NCI-H510A (cell line): ENCODE measurements around the gene MED13L.
"Not testable (repeated sequence)": the region's sequence is repeated elsewhere in the genome, so short reads cannot be mapped to it uniquely, and the experiment has no call there.

Experiments used
- DNase-seq: peaks from one replicate; lab custom pipeline; 2025; lab: John Stamatoyannopoulos, UW

Gene MED13L

GRCh38 chr12:116055895-116056607, 221.4 kb downstream of the MED13L start:
- no peak for DNase-seq

GRCh38 chr12:116054280-116054679, 223.2 kb downstream of the MED13L start:
- DNase-seq: no peak

GRCh38 chr12:116053479-116054200, 223.9 kb downstream of the MED13L start:
- no peak for DNase-seq

GRCh38 chr12:116050275-116050674, 227.2 kb downstream of the MED13L start:
- no peak for DNase-seq

GRCh38 chr12:116048879-116049278, 228.6 kb downstream of the MED13L start:
- DNase-seq: no peak

GRCh38 chr12:116046039-116046438, 231.5 kb downstream of the MED13L start:
- no peak for DNase-seq

GRCh38 chr12:116045150-116045549, 232.3 kb downstream of the MED13L start:
- DNase-seq: no peak

GRCh38 chr12:116043659-116044535, 233.6 kb downstream of the MED13L start:
- DNase-seq: no peak

- no peak for DNase-seq
Measured at GRCh38 chr12:116040402-116040801, 237.1 kb downstream of the MED13L start.

- DNase-seq: no peak
Measured at GRCh38 chr12:116039081-116039480, 238.4 kb downstream of the MED13L start.

GRCh38 chr12:116037941-116038837, 239.3 kb downstream of the MED13L start:
- no peak for DNase-seq

GRCh38 chr12:116033765-116034164, 243.7 kb downstream of the MED13L start:
- DNase-seq: no peak

- not testable (repeated sequence) for DNase-seq
Measured at GRCh38 chr12:116031624-116032023, 245.9 kb downstream of the MED13L start.

- no peak for DNase-seq
Measured at GRCh38 chr12:116028619-116029018, 248.9 kb downstream of the MED13L start.

- DNase-seq: no peak
Measured at GRCh38 chr12:116027551-116027821, 250.0 kb downstream of the MED13L start.

GRCh38 chr12:116026768-116027550, 250.5 kb downstream of the MED13L start:
- DNase-seq: no peak

GRCh38 chr12:116026346-116026745, 251.1 kb downstream of the MED13L start:
- DNase-seq: no peak

- no peak for DNase-seq
Measured at GRCh38 chr12:116024769-116025168, 252.7 kb downstream of the MED13L start.

- DNase-seq: no peak
Measured at GRCh38 chr12:116019415-116019814, 258.1 kb downstream of the MED13L start.

- DNase-seq: no peak
Measured at GRCh38 chr12:116018282-116018681, 259.2 kb downstream of the MED13L start.

- DNase-seq: peak; percentile 23
Measured at GRCh38 chr12:116015525-116015924, 262.0 kb downstream of the MED13L start.
